Muscle of leg (tissue), 11 donors: ENCODE measurements around the gene GSE1. TPM values are rescaled to one million over a fixed set of nuclear protein-coding genes. Genes with fewer than 3 reads are reported as not detected.

Experiments used
- DNase-seq: peaks from one replicate; pipeline ENCODE4 v3.0.0; 2013
- H3K27ac ChIP-seq: one replicate; pipeline ENCODE4 v1.5.1; 2013; ENCODE audit warnings: mild to moderate bottlenecking, low read length, control low read depth
- H3K27me3 ChIP-seq: one replicate; pipeline ENCODE4 v1.6.1; 2013; ENCODE audit warnings: low read length; ENCODE audit not compliant: control insufficient read depth, insufficient read depth
- H3K36me3 ChIP-seq: one replicate; pipeline ENCODE4 v1.6.1; 2013; ENCODE audit warnings: low read length; ENCODE audit not compliant: control insufficient read depth, insufficient read depth
- H3K4me1 ChIP-seq: one replicate; pipeline ENCODE4 v1.6.1; 2013; ENCODE audit warnings: low read length; ENCODE audit not compliant: control insufficient read depth, insufficient read depth
- H3K4me3 ChIP-seq: one replicate; pipeline ENCODE4 v1.5.1; 2013; ENCODE audit warnings: low read length, control low read depth
- H3K9me3 ChIP-seq: replicated peaks from 2 replicates; pipeline ENCODE4 v1.6.1; 2013; ENCODE audit warnings: low read depth, low read length; ENCODE audit not compliant: control insufficient read depth
- WGBS: methylation state at CpG from one replicate; pipeline ENCODE4 v1.1.5; 2013; ENCODE audit warnings: missing lambda C conversion rate; ENCODE audit not compliant: insufficient coverage; 5-methylcytosine and 5-hydroxymethylcytosine counted together
- polyA plus RNA-seq, 8 donors: library from polyadenylated mRNA; unstranded; fragments of 120-200 nt; gene quantifications; one replicate each; pipeline versions ENCODE4 v1.2.1 to v1.2.3, GENCODE V29; 2013; ENCODE audit warnings: inconsistent platforms in 1 of 8, low replicate concordance in 1 of 8; ENCODE audit not compliant: insufficient read length in 8 of 8, insufficient read depth in 1 of 8
- total RNA-seq: library from RNA; stranded (reverse); fragments of 120-200 nt; gene quantifications from one replicate; pipeline ENCODE4 v1.2.4, GENCODE V29; 2013

GSE1 gene
- total and polyA plus RNA-seq, 9 donors, result 32.4 to 67.4 (median 47.3) TPM

DNA sequence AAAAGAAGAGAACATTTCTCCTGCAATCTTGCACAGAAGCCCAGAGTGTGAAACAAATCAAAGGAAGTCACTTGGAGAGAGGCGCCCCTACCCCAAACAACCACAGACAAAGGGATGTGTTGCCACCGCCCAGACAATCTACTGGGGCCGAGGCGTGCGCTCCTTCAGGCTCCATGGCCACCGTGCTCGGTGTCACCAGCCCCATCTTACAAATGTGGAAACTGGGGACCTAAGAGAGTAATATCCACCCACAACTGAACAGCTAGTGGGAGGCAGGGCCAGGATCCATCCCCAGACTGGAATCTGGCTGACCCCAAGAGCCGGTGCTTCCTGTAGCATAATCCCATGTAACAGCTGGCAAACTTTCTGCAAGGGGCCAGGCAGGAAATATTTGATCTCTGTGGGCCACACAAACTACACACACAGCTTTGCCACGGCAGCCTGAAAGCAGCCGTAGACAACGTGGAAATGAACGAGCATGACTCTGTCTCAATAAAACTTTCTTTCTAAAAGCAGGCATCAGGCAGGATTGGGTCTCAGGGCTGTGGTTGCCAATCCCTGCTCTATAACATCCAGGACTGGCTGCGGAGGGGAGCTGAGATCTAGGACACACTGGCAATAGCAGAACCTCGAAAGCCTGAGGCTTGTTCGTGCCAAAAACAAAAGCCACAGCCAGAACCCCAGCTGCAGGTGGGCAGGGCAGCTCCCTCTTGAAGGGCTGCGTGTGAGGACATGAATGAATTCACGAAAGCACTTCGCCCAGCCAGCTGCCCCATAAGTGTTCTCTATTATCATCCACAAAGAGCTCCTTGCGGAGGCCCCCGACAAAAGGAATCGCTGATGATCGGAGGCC is 102.3 kb downstream of the GSE1 start:
- Histone ChIP-seq H3K4me3 (no peak overlapping the region), H3K9me3 (peaks cover 9% of the 10 kb centered on the region), H3K27me3 (peaks cover 5% of the 10 kb centered on the region), H3K36me3 (no peaks in the 10 kb centered on the region), H3K27ac (peak overlapping the region; percentile 82), H3K4me1 (peaks cover 34% of the 10 kb centered on the region)
- 4% methylated on average over 8 of the region's 22 CpGs for WGBS
- DNase-seq, result peak; percentile 88

DNA sequence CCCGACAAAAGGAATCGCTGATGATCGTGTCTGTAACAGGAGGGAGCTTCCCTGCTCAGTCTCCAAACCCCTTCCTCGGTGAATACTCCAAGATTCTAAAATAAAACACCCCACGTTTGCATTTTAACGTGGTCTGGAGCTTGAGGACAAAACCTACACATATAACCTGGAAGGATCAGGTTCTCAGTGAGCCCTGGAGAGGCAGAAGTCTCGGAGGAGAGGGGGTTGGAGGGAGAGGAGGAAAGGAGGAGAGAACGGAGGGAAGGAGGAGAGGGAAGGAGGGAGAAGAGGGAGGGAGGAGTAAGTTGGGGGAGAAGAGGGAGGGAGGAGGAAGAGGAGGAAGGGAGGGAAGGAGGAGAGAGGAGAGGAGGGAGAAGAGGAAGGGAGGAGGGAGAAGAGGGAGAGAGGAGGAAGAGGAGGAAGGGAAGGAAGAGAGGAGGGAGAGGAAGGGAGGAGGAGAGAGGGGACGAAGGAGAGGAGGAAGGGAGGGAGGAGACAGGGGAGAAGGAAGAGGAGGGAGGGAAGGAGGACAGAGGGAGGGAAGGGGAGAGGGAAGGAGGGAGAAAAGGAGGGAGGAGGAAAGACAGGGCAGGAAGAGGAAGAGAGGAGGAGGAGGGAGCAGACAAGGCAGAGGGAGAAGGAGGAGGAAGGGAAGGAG is 103.0 kb downstream of the GSE1 start:
- peak overlapping the region; percentile 82 for H3K27ac ChIP-seq
- H3K9me3 ChIP-seq, result peaks cover 9% of the 10 kb centered on the region
- peaks cover 34% of the 10 kb centered on the region for H3K4me1 ChIP-seq
- peaks cover 3% of the 10 kb centered on the region for H3K27me3 ChIP-seq
- no peaks in the 10 kb centered on the region for H3K36me3 ChIP-seq
- 24% methylated on average over 4 of the region's 9 CpGs for WGBS
- H3K4me3 ChIP-seq, result no peak overlapping the region
- peak; percentile 54 for DNase-seq

GRCh38 chr16:85716680-85717038 is 103.5 kb downstream of the GSE1 start:
- WGBS, result 36% methylated on average over 2 of the region's 3 CpGs
- Histone ChIP-seq H3K9me3 (peaks cover 8% of the 10 kb centered on the region), H3K4me3 (no peak overlapping the region), H3K4me1 (peaks cover 34% of the 10 kb centered on the region), H3K27ac (no peak overlapping the region), H3K27me3 (peaks cover 3% of the 10 kb centered on the region), H3K36me3 (no peaks in the 10 kb centered on the region)
- DNase-seq, result no peak

GRCh38 chr16:85717393-85718152 is 104.5 kb downstream of the GSE1 start:
- H3K36me3 ChIP-seq, result no peaks in the 10 kb centered on the region
- no peaks in the 10 kb centered on the region for H3K9me3 ChIP-seq
- H3K4me3 ChIP-seq, result no peak overlapping the region
- no peak overlapping the region for H3K27ac ChIP-seq
- WGBS, result 48% methylated on average over 8 of the region's 21 CpGs
- peak; percentile 74 for DNase-seq
- H3K4me1 ChIP-seq, result peaks cover 34% of the 10 kb centered on the region
- peaks cover 3% of the 10 kb centered on the region for H3K27me3 ChIP-seq

- WGBS, result 48% methylated on average over 6 of the region's 6 CpGs
- Histone ChIP-seq H3K27ac (no peak overlapping the region), H3K4me1 (peaks cover 34% of the 10 kb centered on the region), H3K36me3 (no peaks in the 10 kb centered on the region), H3K4me3 (no peak overlapping the region), H3K9me3 (no peaks in the 10 kb centered on the region), H3K27me3 (peaks cover 3% of the 10 kb centered on the region)
- DNase-seq, result no peak
These were observed 105.0 kb downstream of the GSE1 start for GRCh38 chr16:85718153-85718477.

DNA sequence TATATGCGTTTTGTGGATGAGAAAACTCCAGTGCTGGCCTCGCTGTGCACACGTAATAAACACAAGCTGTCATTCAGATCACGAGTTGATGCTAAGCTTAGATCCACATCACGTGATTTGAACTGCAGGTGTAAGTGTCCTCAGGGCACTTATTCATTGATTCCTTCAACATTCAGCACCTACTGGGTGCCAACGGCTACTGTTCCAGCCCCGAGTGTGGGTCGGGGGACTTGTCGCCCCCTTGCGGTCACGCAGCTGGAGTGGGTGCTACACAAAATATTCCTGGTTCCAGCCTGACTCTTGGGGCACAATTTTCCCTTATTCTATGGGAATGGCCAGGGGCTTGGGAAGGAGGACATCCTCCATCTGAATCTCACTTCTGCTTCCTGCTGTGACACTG is 105.6 kb downstream of the GSE1 start:
- Histone ChIP-seq H3K27ac (no peak overlapping the region), H3K9me3 (no peaks in the 10 kb centered on the region), H3K4me3 (no peak overlapping the region), H3K36me3 (no peaks in the 10 kb centered on the region), H3K27me3 (peaks cover 3% of the 10 kb centered on the region), H3K4me1 (peaks cover 34% of the 10 kb centered on the region)
- WGBS, result 51% methylated on average over 4 of the region's 11 CpGs
- no peak for DNase-seq

GRCh38 chr16:85719605-85720301 is 106.6 kb downstream of the GSE1 start:
- H3K36me3 ChIP-seq, result no peaks in the 10 kb centered on the region
- H3K4me1 ChIP-seq, result peaks cover 32% of the 10 kb centered on the region
- 100% methylated on average over 5 of the region's 11 CpGs for WGBS
- no peaks in the 10 kb centered on the region for H3K9me3 ChIP-seq
- no peak overlapping the region for H3K27ac ChIP-seq
- H3K27me3 ChIP-seq, result peaks cover 6% of the 10 kb centered on the region
- DNase-seq, result no peak
- H3K4me3 ChIP-seq, result no peak overlapping the region

DNA sequence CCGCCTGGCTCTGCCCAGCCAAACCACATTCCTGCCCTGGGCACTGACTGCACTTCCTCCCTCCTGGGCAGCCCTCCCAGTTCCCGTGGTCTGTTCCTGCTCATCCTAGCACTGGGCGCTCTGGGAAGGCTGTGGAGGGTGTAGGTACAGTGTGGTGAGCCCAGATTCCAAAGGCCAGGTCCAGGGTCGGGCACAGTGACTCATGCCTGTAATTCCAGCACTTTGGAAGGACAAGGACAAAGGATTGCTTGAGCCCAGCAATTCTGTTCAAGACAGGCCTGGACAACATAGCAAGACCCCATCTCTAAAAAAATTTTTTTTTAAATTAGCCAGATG is 107.1 kb downstream of the GSE1 start:
- no peak for DNase-seq
- Histone ChIP-seq H3K4me3 (no peak overlapping the region), H3K27me3 (peaks cover 9% of the 10 kb centered on the region), H3K4me1 (peaks cover 31% of the 10 kb centered on the region), H3K9me3 (no peaks in the 10 kb centered on the region), H3K36me3 (no peaks in the 10 kb centered on the region), H3K27ac (no peak overlapping the region)
- 72% methylated on average over 2 of the region's 4 CpGs for WGBS

- H3K4me3 ChIP-seq, result no peak overlapping the region
- H3K36me3 ChIP-seq, result no peaks in the 10 kb centered on the region
- peaks cover 17% of the 10 kb centered on the region for H3K27me3 ChIP-seq
- no peak for DNase-seq
- 60% methylated on average over 19 of the region's 20 CpGs for whole genome bisulfite sequencing
- H3K27ac ChIP-seq, result no peak overlapping the region
- H3K4me1 ChIP-seq, result peaks cover 11% of the 10 kb centered on the region
- no peaks in the 10 kb centered on the region for H3K9me3 ChIP-seq
These were observed 109.2 kb downstream of the GSE1 start for GRCh38 chr16:85722128-85722893.
